HAP-1 (cell line): Measurements from ENCODE around the gene FAM228A.

ENCODE experiments used
- DNase-seq, 2 experiments: peaks; one replicate each; pipeline ENCODE4 v3.0.0-alpha.2; 2016 to 2020; ENCODE audit warnings: low spot score in 2 of 2
- H3K27me3 ChIP-seq: fragments of 250-450 bp; sonication (Bioruptor Pico); 2 replicates; pipeline ENCODE4 v1.5.1; 2020; ENCODE audit warnings: low read depth, mild to moderate bottlenecking, moderate library complexity
- H3K36me3 ChIP-seq: fragments of 250-450 bp; sonication (Bioruptor Pico); replicated peaks from 2 replicates; pipeline ENCODE4 v1.5.1; 2020; ENCODE audit warnings: mild to moderate bottlenecking
- H3K4me1 ChIP-seq: fragments of 250-450 bp; sonication (Bioruptor Pico); 2 replicates; pipeline ENCODE4 v1.5.1; 2020; ENCODE audit warnings: mild to moderate bottlenecking
- H3K4me3 ChIP-seq: fragments of 250-450 bp; sonication (Bioruptor Pico); 2 replicates; pipeline ENCODE4 v1.5.1; 2020; ENCODE audit warnings: mild to moderate bottlenecking, moderate library complexity
- H3K9me3 ChIP-seq: fragments of 250-450 bp; sonication (Bioruptor Pico); 2 replicates; pipeline ENCODE4 v1.5.1; 2020; ENCODE audit warnings: mild to moderate bottlenecking, moderate library complexity
- in situ Hi-C: fragments of 300-500 bp; cut with MboI; formaldehyde crosslinking; loops from 3 replicates; pipeline ENCODE4 v1.14.3; 2020; ENCODE audit warnings: low sequenced_read_pairs, inconsistent platforms, mixed read lengths

FAM228A gene

DNA sequence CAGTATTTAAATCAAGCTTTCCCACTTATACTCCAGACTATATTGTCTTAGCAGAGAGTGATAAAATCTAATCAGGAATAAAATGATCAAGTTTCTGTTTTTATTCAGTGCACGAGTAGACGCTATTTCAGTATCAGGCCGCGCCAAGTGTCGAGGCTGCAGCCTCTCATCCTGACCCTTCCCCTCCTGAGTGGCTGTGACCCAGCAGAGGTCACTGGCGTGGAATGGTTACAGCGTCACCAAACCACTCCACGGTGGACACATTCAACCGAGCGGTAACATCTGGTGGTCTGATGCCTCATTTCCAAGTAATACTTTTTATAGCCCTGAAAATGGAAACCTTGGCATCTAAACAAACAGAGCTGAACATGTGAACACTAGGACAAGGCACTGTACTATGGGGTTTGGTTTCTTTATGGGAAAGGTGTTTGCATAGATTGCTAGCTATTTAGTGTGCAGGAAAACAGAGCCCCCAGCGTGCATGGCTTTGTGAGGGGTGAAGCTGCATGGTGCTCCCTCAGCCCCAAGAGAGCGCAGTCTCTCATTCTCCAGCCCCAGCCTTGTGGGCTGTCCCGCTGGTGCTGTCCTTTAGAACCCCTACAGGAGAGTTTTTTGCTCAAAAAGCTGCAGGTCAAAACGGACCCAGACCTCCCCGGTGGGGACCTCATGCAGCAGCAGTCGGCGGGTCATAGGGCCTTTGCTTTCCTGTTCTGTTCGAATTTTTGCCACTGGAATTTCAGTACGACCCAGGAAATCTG lies 28.4 kb downstream of the FAM228A start:
- DNase-seq: no peak
- no peaks in the 10 kb centered on the region for H3K36me3 ChIP-seq
- H3K4me3 ChIP-seq: no peak overlapping the region
- H3K9me3 ChIP-seq: no peaks in the 10 kb centered on the region
- no peaks in the 10 kb centered on the region for H3K4me1 ChIP-seq
- in situ Hi-C loops: no loop called here
- no peaks in the 10 kb centered on the region for H3K27me3 ChIP-seq

DNA sequence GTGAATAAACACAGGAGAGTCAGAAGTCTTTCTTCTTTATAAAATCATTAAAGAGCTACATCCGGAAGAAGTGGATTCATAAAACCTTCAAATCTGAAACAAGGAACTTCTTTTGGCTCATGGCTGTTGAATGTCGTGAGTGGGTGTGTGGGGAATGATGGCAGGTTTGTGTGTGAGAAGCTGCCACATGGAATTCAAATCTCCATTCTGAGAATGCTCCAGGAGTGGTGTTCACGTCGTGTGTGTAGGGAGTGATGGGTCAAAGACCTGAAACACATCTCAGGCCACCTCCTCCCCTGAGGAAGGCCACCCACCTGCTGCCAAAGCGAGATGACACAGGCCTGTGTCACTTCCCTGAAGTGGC lies 28.9 kb downstream of the FAM228A start:
- Histone ChIP-seq H3K4me3 (no peak overlapping the region), H3K36me3 (no peaks in the 10 kb centered on the region), H3K4me1 (no peaks in the 10 kb centered on the region), H3K9me3 (no peaks in the 10 kb centered on the region), H3K27me3 (no peaks in the 10 kb centered on the region)
- in situ Hi-C loops: no loop called here
- DNase-seq: no peak

DNA sequence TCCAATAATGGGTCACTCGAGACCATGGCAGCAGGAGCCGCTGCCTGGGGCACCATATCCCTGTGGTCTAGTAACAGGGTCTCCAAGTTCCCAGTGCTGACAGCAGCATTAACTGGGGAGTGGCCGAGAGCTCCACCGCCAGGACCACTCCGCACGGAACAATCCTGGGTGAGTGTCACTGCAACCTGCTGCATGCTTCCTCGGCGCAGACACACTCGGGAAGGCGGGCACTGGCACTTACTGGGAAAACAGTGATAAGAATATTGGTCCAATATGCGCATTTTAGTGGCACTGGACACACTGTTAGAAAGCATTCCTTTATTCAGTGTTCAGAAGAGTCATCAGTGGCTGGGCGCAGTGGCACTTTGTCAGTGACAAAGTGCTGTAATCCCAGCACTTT lies 29.7 kb downstream of the FAM228A start:
- Histone ChIP-seq H3K9me3 (no peaks in the 10 kb centered on the region), H3K4me1 (no peaks in the 10 kb centered on the region), H3K4me3 (no peak overlapping the region), H3K27me3 (no peaks in the 10 kb centered on the region), H3K36me3 (no peaks in the 10 kb centered on the region)
- no peak for DNase-seq
- in situ Hi-C loops: no loop called here

DNA sequence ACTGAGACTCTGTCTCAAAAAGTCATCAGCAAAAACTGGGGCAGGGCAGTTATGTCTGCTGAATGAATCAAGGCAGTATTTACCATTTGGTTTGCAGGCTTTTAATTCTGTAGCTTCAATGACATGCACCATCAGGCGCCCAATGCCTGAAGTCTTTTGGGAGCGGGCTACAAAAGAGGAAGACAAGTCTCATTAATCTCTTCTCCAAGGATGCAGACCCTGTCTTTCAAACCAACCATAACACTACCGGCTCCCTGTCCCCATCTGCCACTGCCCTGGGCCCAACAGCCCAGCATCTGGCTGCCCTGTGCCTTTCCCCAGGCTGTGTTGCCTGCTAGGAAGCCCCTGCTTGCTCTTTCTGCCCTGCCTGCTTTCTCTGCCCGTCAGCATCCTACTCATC lies 30.3 kb downstream of the FAM228A start:
- H3K36me3 ChIP-seq: no peaks in the 10 kb centered on the region
- no peak for DNase-seq
- no peak overlapping the region for H3K4me3 ChIP-seq
- no peaks in the 10 kb centered on the region for H3K27me3 ChIP-seq
- in situ Hi-C loops: no loop called here
- H3K4me1 ChIP-seq: no peaks in the 10 kb centered on the region
- H3K9me3 ChIP-seq: no peaks in the 10 kb centered on the region

DNA sequence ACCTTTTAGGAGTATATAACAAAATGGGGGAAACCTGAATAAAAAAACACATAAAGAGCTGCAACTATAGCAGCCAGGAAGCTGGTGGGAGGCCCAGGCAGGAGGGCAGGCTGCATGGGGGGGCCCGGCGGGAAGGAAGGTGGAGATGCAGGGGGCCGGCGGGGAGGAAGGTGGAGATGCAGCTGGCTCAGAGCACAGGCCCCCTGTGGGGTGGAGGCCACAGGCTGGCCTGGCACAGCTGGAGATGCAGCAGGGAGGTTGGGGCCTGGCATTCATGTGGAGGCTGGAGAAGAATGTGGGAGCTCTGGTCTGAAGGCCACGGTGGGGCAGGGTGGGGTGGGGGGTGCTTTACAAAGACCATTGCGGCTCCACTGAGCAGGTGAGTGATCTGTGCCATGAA lies 31.4 kb downstream of the FAM228A start:
- no peak for DNase-seq
- H3K4me3 ChIP-seq: no peak overlapping the region
- no peaks in the 10 kb centered on the region for H3K27me3 ChIP-seq
- no peaks in the 10 kb centered on the region for H3K4me1 ChIP-seq
- H3K9me3 ChIP-seq: no peaks in the 10 kb centered on the region
- in situ Hi-C loops: no loop called here
- H3K36me3 ChIP-seq: no peaks in the 10 kb centered on the region

DNA sequence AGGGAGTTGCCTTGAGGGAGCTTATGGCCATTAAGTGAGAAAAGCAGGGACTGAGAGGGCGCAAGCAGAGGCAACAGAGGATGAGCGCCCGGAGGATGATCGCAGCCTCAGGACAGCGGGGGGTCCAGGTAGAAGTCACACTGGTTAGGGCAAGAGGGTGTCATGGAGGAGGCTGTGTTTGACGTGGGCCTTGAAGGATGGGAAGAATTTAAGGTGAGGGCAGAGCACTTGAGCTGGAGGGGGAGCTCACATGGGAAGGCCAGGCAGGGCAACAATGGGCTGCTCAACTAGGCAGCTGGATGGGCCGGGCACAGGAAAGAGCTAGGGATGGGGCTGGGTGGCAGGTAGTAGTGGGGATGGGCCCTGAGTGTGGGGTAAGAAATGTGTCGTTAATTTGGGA lies 31.9 kb downstream of the FAM228A start:
- DNase-seq: no peak
- H3K9me3 ChIP-seq: no peaks in the 10 kb centered on the region
- H3K27me3 ChIP-seq: no peaks in the 10 kb centered on the region
- no peaks in the 10 kb centered on the region for H3K4me1 ChIP-seq
- H3K4me3 ChIP-seq: no peak overlapping the region
- no peaks in the 10 kb centered on the region for H3K36me3 ChIP-seq
- in situ Hi-C loops: no loop called here

DNA sequence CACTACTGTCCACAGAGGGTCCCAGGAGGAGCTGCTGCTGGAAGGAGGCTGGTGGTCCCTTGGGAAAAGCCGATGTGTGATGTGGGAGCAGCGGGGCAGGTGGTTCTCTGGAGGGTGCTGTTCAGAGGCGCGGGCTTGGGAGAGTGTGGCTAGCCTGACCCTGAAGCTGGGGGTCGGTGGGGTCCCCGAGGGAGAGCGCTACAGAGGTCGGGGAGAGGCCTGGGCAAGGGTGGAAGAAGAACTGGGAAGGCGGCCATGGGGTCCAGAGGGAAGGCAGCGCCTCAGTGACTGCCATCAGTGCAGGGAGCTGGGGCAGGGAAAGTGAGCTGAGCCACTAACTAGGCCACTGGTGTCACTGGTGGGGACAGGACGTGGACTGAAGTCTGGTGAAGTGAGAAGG lies 32.5 kb downstream of the FAM228A start:
- Histone ChIP-seq H3K4me3 (no peak overlapping the region), H3K36me3 (no peaks in the 10 kb centered on the region), H3K9me3 (no peaks in the 10 kb centered on the region), H3K27me3 (no peaks in the 10 kb centered on the region), H3K4me1 (no peaks in the 10 kb centered on the region)
- no peak for DNase-seq
- in situ Hi-C loops: no loop called here

DNA sequence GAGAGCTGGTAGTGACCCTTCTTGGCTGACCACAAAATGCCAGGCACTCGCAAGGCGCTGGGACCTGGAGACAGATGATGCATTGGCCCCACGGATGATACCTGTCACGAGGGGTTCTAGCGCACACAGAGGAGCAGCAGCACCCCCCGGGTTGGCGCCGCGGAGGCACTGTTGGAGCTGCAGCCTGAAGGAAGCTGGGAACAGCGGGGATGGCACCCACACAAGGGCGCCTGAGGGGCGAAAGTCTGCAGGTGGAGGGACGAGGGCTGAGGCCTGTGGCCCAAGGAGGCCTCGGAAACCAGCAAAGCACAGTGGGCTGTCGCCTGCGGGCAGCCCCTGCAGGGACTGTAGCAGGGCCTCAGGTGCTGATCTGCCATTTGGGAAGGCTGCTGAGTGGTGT lies 33.6 kb downstream of the FAM228A start:
- Histone ChIP-seq H3K4me3 (no peak overlapping the region), H3K4me1 (no peaks in the 10 kb centered on the region), H3K27me3 (no peaks in the 10 kb centered on the region), H3K36me3 (no peaks in the 10 kb centered on the region), H3K9me3 (no peaks in the 10 kb centered on the region)
- DNase-seq: no peak
- in situ Hi-C loops: no loop called here

DNA sequence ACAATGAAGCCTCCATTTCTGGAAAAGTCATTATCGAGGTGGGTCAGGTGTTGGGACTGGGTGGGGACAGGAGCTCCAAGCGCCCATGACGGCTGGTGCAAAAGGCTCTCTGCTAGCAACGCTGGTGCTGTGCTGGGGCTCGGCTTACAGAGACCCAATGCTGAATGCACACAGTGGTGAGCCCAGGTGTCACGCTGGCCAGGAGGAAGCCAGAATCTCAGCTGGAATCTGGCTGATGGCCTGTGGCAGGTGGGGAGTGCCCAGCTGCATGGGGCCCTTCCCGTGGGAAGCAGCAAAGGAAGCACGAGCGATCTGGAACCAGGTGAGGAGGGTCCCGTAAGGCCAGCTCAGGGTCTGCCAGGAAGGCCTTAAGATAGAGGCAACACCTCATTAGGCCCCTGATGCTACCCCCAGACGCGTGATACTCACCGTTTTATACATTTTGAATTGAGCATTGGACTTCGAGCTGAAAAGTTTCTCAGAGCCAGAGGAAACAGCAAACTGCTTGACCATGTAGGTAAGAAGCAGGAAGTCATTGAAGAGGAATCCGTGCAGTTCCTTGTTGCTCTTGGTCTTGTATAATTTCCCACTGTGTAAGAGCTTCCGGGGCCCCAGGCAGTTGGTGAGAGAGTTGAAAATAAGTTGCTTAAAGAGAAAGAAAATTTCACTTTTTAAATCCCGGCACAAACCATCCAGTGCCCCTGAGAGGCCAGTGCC lies 34.7 kb downstream of the FAM228A start:
- H3K27me3 ChIP-seq: no peaks in the 10 kb centered on the region
- no peaks in the 10 kb centered on the region for H3K4me1 ChIP-seq
- no peak overlapping the region for H3K4me3 ChIP-seq
- H3K36me3 ChIP-seq: no peaks in the 10 kb centered on the region
- DNase-seq: no peak
- H3K9me3 ChIP-seq: no peaks in the 10 kb centered on the region
- in situ Hi-C loops: no loop called here

DNA sequence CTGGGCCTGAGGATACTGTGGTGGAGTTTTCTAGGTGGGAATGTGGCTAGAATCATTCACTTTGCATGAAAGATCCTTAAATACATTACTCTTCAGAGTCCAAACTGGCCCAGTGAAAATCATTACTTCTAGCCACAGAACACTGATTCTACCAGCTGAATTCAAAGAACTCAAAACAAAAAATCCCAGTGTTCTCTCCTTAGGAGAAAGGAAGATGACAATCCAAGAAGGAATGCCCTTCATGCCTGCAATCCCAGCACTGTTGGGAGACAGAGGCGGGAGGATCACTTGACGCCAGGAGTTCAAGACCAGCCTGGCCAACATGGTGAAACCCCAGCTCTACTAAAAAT lies 35.2 kb downstream of the FAM228A start:
- H3K4me3 ChIP-seq: no peak overlapping the region
- DNase-seq: no peak
- H3K27me3 ChIP-seq: no peaks in the 10 kb centered on the region
- H3K9me3 ChIP-seq: no peaks in the 10 kb centered on the region
- in situ Hi-C loops: no loop called here
- H3K4me1 ChIP-seq: no peaks in the 10 kb centered on the region
- H3K36me3 ChIP-seq: no peaks in the 10 kb centered on the region

DNA sequence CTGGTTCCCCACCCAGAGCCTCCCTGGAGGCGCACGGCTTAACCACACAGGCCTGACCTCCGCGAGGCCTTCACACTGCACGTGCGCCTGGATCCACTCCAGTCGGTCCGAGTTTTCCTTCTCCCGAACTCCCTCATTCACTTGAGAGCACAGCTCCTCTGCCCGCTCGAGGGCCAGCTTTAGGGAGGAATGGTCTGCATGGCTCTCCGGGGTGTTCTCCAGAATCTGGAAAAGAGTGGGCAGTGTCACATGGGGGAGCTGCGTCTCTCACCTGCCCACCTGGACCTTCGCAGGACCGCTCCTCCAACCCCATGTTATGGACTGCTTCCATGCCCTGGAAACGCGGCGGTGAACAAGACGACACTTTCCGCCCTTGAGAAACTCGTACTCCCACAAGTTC lies 35.9 kb downstream of the FAM228A start:
- no peak for DNase-seq
- no peaks in the 10 kb centered on the region for H3K36me3 ChIP-seq
- no peaks in the 10 kb centered on the region for H3K9me3 ChIP-seq
- H3K4me3 ChIP-seq: no peak overlapping the region
- no peaks in the 10 kb centered on the region for H3K27me3 ChIP-seq
- no peaks in the 10 kb centered on the region for H3K4me1 ChIP-seq
- in situ Hi-C loops: no loop called here

DNA sequence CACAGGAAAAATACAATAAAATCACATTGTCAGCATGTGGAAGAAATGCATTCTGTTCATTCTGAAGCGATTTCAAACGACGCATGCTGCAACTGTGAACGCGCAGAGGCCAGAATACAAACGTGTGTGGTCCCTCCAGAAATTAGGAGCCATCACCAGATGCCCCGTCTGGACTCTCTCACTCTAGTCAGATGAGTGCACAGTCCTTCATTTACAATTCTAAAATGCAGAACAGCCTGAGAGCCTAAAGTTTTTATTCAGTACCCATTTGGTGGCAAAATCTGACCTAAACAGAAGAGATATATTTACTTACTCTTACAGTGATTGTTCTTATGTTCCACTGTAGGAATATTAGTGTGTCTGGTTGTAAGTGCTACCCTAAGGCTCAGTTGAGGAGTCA lies 36.6 kb downstream of the FAM228A start:
- no peak for DNase-seq
- Histone ChIP-seq H3K4me3 (no peak overlapping the region), H3K9me3 (no peaks in the 10 kb centered on the region), H3K36me3 (no peaks in the 10 kb centered on the region; the same call in 1 of the 2 replicates), H3K27me3 (no peaks in the 10 kb centered on the region), H3K4me1 (no peaks in the 10 kb centered on the region)
- in situ Hi-C loops: no loop called here

DNA sequence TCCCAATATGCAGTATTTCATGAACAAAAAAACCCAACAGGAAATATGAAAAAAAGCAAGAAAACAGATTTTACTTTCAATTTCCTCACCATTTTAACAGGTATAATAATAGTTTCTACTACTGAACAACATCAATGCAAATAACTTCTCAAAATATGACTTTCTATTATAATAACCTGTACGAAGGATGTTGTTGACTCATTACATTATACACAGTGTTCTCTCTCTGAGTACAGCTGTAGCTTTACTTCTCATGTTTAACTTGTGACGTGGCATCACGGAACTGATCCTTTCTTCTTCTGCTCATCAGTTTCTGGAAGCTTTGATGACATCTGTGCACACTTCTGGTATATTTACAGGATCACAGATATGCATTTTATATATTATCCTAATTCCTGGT lies 40.0 kb downstream of the FAM228A start:
- no peak for DNase-seq
- in situ Hi-C loops: no loop called here
- Histone ChIP-seq H3K27me3 (no peaks in the 10 kb centered on the region), H3K9me3 (no peaks in the 10 kb centered on the region), H3K36me3 (no peaks in the 10 kb centered on the region; the same call in 1 of the 2 replicates), H3K4me1 (no peaks in the 10 kb centered on the region), H3K4me3 (no peak overlapping the region)

DNA sequence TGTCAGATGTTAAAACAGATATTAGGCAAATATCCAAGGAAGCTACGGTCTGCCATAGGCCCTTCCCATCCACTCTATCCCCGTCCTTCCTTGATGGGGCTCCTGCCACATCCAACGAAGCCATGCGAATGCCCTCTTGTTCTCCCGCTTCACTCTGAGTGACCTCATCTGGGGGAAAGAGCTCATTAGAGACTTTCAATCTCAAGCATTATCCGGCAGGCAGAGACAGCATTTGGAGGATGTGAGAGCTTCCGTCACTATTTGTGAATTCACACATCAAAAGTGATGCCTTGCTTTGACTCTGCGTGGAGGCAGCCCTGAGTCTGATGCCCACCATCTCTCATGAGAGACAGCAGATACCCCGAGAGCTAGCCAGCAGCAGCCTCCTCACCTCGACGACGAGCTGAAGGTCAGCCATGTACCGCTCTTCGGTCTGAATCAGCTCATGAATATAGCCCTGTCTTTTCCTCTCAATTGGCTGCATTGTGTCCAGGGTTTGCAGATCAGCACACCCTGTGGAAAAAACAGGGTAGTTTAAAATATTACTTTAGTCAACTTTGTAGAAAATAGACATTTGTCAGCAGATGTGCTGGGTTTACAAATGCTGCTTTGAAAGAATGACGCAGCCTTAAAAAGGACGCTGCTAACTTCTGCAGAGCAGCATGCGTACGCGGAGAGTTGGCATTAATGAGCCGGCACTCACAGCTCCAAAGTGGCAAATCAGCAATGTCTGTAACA lies 45.9 kb downstream of the FAM228A start:
- Histone ChIP-seq H3K4me1 (no peaks in the 10 kb centered on the region), H3K36me3 (no peaks in the 10 kb centered on the region; the same call in 1 of the 2 replicates), H3K27me3 (no peaks in the 10 kb centered on the region), H3K9me3 (no peaks in the 10 kb centered on the region), H3K4me3 (no peak overlapping the region)
- DNase-seq: no peak
- in situ Hi-C loops: no loop called here
